GM18861 (cell line): ENCODE data around the gene DYNC1I2.
"Not testable (repeated sequence)": the region's sequence is repeated elsewhere in the genome, so short reads cannot be mapped to it uniquely, and the experiment has no call there.

Experiments used
- ATAC-seq: cut with Tn5 transposase; IDR thresholded peaks from one replicate; pipeline ENCODE4 v1.9.1; 2021; ENCODE audit not compliant: unreplicated experiment

DYNC1I2 gene

GRCh38 chr2:171772373-171772772, 85.1 kb downstream of the DYNC1I2 start:
- ATAC-seq: no peak

GRCh38 chr2:171774581-171774980, 87.3 kb downstream of the DYNC1I2 start:
- ATAC-seq: not testable (repeated sequence)

DNA sequence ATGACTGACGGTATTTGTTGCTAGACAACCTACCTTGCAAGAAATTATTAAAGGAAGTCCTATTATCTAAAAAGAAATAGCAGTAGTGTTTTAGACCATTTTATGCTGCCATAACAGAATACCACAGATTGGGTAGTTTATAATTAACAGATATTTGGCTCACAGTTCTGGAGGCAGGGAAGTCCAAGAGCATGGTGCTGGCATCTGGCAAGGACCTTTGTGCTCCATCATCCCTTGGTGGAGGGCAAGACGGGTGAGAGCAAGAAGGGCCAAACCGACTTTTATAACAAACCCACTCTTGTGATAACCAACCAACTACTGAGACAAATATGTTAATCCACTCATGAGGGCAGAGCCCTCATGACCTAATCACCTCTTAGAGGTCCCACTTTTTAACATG, 91.2 kb downstream of the DYNC1I2 start:
- no peak for ATAC-seq

GRCh38 chr2:171785450-171785849, 98.2 kb downstream of the DYNC1I2 start:
- ATAC-seq: no peak

- no peak for ATAC-seq
These were observed 100.2 kb downstream of the DYNC1I2 start for GRCh38 chr2:171787333-171788072.

- no peak for ATAC-seq
These were observed 101.2 kb downstream of the DYNC1I2 start for GRCh38 chr2:171788316-171788993.

DNA sequence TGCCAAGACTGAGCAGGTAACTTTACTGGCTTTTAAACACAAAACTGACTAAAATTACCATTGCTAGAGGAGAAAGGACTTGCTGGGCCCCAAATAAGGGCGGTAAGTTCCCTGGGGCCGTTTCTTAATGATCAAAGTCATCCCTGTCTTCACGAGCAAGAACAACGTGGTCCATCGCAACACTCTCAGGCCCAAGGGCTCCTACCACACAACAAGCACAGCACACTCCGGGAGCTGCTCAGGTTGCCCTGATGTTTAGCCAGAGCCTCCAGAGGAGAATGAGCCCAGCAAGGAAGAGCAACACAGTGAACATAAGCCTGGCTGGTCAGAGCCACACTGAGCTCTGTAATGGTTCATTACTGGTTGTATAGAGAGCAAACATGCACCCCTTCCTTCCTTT, 102.7 kb downstream of the DYNC1I2 start:
- ATAC-seq: no peak

DNA sequence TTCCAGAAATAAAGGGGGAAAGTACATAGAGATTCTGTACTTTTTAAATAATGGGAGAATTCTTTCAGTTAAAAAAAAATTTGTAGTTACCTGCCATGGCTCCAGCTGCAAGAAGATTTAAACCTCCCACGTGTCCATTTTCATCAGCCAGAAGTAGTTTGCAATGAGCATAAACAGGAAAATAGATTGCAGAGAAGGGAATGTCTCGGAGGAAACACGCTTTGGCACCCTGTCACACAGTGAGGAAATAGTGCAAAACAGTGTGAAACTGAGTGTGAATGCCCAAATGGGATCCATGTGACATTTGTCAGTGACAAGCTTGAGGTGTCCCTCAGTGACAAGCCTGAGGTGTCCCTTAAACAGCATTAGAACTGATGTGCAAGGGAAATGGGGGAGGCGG, 104.1 kb downstream of the DYNC1I2 start:
- no peak for ATAC-seq

DNA sequence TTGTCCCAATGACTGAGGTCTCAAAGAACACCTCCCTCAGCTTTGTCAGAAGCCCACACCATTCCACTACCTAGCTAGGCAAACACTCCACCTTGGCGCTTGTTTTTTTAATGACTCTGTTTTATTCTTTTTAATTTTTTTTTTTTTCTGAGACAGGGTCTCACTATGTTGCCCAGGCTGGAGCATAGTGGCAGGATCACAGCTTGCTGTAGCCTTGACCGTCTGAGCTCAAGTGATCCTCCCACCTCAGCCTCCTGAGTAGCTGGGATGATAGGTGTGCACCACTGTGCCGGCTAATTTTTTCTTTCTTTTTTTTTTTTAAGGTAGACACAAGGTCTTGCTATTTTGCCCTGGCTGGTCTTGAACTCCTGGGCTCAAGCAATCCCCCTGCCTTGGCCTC, 104.9 kb downstream of the DYNC1I2 start:
- ATAC-seq: no peak

GRCh38 chr2:171792886-171793580, 105.8 kb downstream of the DYNC1I2 start:
- no peak for ATAC-seq

- no peak for ATAC-seq
These were observed 106.7 kb downstream of the DYNC1I2 start for GRCh38 chr2:171793691-171794678.

DNA sequence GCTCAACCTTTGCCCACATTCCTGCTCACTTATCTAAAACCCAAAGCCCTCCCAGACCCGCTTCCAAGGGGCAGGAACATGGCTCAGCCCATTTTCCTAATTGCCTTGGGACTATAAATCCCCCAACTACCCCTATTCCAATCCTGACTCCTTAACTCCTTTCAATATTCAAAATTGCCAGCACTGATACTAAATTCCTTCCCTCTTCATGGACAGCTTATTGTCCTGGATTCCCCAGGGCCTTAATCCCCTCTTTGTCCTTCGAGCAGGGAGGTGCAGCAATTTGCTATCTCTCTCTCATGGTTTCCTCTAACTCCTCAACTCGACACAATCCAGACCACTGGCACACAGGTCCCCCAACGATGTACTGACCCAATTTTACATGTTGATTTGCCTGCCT, 107.6 kb downstream of the DYNC1I2 start:
- ATAC-seq: no peak
